ENCODE measurements around the gene NDUFB8.

- TF ChIP-seq CTCF (IDR thresholded peaks at IDR 0.05) (no peak), POLR2AphosphoS5 (IDR thresholded peaks at IDR 0.05) (no peak)
Measured at GRCh38 chr10:100506596-100507356, 22.9 kb downstream of the NDUFB8 start.
